ENCODE measurements around the gene FREY1.

GRCh38 chr11:45889555-45889954 is 17.5 kb downstream of the FREY1 start:
- no peak for TF ChIP-seq CTCF (IDR thresholded peaks at IDR 0.05)
- TF ChIP-seq POLR2AphosphoS5 (IDR thresholded peaks at IDR 0.05) = no peak

Data from upper lobe of left lung (tissue), 4 donors.